VCaP (cell line): ENCODE measurements around the gene ZNF521.

Experiments
- H3K27ac ChIP-seq: fragments of 450-650 bp; 2 replicates; pipeline ENCODE4 v1.5.1; 2017
- TF ChIP-seq, protein P1 (sequence below): fragments of 450-650 bp; conservative IDR thresholded peaks from 2 replicates; pipeline ENCODE4 v1.5.1; 2017; ENCODE audit warnings: mild to moderate bottlenecking, moderate library complexity

ZNF521 gene

DNA sequence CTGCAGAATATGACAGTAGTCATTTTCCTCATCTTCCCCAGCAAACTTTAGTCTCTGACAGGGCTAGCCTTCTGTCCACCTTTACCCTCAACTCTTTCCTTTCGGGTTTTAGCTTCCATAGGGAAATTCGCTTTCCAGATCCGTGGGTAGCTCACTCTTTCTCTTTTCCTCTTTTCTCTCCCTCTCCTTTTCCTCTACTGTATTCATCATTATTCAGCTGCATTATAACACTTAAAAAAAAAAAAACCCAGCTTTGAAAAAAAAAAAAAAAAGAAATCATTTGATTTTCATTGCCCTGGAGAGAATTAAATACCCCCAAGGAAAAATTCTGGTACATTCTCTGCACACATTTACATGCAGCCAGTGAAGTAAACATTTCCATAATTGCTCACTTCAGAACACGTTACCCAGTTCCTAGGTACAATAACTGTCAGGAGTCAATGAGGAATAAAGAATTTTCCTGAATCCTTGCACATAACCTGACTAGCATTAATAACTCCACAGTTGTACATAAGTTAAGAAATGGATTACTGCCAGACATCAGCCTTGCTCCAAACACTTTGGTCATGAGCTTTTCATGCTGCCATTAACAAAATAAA lies 63.5 kb downstream of the ZNF521 start:
- TF ChIP-seq, protein P1, sequence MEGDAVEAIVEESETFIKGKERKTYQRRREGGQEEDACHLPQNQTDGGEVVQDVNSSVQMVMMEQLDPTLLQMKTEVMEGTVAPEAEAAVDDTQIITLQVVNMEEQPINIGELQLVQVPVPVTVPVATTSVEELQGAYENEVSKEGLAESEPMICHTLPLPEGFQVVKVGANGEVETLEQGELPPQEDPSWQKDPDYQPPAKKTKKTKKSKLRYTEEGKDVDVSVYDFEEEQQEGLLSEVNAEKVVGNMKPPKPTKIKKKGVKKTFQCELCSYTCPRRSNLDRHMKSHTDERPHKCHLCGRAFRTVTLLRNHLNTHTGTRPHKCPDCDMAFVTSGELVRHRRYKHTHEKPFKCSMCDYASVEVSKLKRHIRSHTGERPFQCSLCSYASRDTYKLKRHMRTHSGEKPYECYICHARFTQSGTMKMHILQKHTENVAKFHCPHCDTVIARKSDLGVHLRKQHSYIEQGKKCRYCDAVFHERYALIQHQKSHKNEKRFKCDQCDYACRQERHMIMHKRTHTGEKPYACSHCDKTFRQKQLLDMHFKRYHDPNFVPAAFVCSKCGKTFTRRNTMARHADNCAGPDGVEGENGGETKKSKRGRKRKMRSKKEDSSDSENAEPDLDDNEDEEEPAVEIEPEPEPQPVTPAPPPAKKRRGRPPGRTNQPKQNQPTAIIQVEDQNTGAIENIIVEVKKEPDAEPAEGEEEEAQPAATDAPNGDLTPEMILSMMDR, result no peak
- no peak overlapping the region for H3K27ac ChIP-seq

DNA sequence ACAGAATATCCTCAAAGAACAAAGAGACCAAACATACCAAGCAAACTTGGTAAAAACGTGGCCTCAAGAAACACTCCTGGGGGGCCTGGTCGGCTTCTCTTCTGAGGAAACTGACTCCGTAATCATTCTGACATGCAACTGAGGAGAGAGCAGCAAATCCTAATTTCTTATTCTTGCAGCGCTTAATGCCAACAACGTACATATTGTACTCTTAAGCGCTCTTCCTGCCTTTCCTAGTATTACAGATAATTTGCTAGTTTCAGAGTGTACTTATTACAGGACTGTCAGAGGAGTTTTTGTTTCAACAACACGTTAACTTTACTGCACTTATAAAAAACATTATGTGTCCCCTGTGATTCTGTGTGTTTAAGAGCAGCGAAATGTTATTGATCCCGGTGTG lies 64.9 kb downstream of the ZNF521 start:
- TF ChIP-seq, protein P1, result no peak
- no peak overlapping the region for H3K27ac ChIP-seq

- TF ChIP-seq, protein P1, result no peak
- no peak overlapping the region for H3K27ac ChIP-seq
Measured at GRCh38 chr18:25284861-25285550, 67.0 kb downstream of the ZNF521 start.

GRCh38 chr18:25284281-25284680 lies 67.7 kb downstream of the ZNF521 start:
- H3K27ac ChIP-seq, result no peak overlapping the region
- TF ChIP-seq, protein P1, result no peak

GRCh38 chr18:25283781-25284180 lies 68.2 kb downstream of the ZNF521 start:
- TF ChIP-seq, protein P1, result no peak
- H3K27ac ChIP-seq, result no peak overlapping the region

DNA sequence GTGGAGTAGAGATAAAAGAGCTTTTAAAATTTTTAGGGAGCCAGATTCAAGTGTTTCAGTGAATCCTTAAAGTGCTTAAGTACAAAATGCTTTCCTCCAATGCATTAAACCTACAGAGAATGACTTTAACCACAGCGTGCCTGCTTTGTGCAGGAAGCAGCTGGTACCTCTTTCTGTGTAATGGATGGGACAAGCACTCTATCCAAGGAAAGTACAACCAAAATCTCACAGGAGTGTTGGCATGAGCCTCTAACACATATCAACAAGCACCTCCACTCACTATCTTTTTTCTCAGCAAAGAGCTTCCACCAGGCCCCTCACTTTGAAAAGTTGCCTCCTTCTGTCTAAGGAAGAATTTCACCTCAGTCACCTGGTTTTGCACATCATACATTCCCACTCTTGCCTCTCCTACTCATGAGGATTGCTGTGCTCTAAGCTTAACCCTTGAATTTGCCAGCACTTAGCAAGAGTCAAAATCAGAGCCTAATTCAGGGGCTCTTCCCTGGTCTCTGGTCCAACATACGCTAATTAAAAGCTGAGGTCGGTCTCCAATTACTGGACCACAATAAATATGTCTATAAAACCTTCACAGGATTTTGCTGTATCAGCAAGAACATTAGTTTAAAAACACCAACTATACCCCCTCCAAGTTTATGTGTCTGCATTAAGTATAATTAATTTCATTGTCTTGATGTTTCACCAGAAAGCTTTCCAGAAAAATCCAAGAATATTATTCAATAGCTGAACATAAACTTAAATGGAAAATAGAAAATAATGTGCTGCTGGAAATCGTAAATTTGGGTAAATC lies 68.9 kb downstream of the ZNF521 start:
- no peak overlapping the region for H3K27ac ChIP-seq
- TF ChIP-seq, protein P1, result no peak

- no peak overlapping the region for H3K27ac ChIP-seq
- TF ChIP-seq, protein P1, result no peak
Measured at GRCh38 chr18:25282282-25282681, 69.7 kb downstream of the ZNF521 start.
